Activated CD8-positive, alpha-beta memory T cell treated with anti-CD3 and anti-CD28 coated beads, Interleukin-2, amount 50 U/mL, for 1 hour (primary cell): ENCODE measurements around the gene KDM2B.
"Not testable (repeated sequence)": the region's sequence is repeated elsewhere in the genome, so short reads cannot be mapped to it uniquely, and the experiment has no call there.

Source experiments
- DNase-seq: peaks from one replicate; pipeline ENCODE4 v3.0.0-alpha.2; 2020; ENCODE audit errors: extremely low read depth

Gene KDM2B

DNA sequence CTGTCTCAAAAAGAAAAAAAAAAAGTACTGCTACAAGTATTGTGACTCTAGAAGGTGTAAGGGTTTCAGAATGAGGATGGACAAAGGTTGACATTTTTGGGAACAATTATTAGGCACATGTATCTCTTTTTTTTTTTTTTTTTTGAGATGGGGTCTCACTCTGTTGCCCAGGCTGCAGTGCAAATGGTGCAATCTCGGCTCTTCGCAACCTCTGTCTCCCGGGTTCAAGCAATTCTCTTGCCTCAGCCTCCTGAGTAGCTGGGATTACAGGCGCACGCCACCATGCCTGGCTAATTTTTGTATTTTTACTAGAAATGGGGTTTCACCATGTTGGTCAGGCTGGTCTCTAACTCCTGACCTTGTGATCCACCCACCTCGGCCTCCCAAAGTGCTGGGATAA is 195.9 kb downstream of the KDM2B start:
- not testable (repeated sequence) for DNase-seq

DNA sequence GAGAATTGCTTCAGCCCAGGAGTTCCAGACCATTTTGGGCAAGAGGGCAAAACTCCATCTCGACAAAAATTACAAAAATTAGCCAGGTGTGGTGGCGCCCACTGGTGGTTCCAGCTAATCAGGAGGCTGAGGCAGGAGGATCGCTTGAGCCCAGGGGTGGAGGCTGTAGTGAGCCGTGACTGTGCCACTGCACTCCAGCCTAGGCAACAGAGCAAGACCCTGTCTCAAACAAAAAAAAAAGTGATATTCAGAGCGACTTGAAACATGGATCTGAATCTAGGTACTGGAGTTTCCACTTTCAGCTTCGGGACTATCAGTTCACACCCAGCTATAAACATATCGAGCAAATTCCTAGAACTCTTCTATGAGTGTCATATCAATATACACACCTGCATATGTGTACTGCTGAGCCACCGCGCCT is 197.2 kb downstream of the KDM2B start:
- DNase-seq, result no peak

DNA sequence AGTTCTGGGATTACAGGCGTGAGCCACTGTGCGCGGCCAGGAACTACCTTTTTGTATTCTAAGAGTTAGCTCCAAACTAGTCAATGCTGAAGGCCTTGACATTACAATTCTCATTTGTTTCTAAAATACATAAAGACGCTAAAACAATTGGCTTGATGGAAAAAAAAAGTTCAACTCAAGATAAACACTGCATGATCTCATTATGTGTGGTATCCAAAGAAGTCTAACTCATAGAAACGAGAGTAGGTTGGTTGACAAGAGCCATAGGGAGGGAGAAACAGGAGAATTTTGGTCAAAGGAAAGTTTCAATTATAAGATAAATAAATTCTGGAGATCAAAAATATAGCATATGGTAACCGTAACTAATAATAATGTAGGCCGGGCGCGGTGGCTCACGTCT is 200.9 kb downstream of the KDM2B start:
- no peak for DNase-seq
